IPS-18c (cell line): ENCODE data around the gene KCNJ11.

ENCODE experiments used
- H3K4me3 ChIP-seq: 2 replicates; pipeline ENCODE4 v1.7.0; 2013; ENCODE audit warnings: low read depth, mild to moderate bottlenecking, low read length, moderate library complexity; ENCODE audit not compliant: insufficient read depth
- H3K9me3 ChIP-seq: one replicate; pipeline ENCODE4 v1.6.1; 2013; ENCODE audit warnings: mild to moderate bottlenecking, low read length, moderate library complexity; ENCODE audit not compliant: control insufficient read depth, insufficient read depth

The KCNJ11 gene

GRCh38 chr11:17350455-17351171 is 37.8 kb downstream of the KCNJ11 start:
- no peak overlapping the region for H3K4me3 ChIP-seq
- H3K9me3 ChIP-seq = no peaks in the 10 kb centered on the region

GRCh38 chr11:17347676-17348075 is 40.8 kb downstream of the KCNJ11 start:
- H3K4me3 ChIP-seq = no peak overlapping the region
- no peaks in the 10 kb centered on the region for H3K9me3 ChIP-seq

DNA sequence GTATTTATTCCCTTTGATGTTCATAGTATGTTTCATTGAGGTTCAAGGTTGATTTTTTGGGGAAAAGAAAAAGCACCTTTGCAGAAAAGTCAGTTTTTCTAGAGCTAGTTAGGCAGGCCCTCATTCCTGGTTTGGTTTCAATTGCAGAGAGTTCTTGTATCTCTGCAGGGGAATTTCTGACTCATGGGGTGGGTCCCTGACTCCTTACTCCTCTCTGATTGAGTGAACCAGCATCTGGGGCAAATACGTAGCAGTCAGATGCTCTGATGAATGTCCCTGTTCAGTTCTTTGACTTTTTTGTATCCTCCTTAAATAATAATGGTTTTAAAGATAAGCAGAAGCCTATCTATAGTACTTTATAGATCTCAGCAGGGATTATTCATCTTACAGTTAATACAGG is 44.6 kb downstream of the KCNJ11 start:
- Histone ChIP-seq H3K9me3 (no peaks in the 10 kb centered on the region), H3K4me3 (no peak overlapping the region)

DNA sequence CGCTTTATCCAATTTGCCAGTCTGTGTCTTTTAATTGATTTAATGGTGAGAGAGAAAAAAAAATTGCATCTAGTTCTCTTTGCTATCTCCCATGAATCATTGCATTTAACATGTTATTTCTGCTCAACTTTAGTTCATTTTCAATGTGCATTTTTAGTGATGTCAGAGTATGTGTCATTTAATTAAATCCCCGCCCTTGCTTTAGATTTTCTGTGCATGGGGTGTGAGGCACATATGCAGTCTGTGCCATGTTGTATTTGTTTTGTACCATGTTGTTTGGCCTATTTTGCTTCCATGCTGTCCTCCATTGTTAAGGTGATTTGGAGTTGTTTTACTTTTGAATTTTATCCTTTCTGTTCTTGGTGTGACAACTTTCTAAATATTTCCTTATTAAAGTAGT is 45.2 kb downstream of the KCNJ11 start:
- no peaks in the 10 kb centered on the region for H3K9me3 ChIP-seq
- no peak overlapping the region for H3K4me3 ChIP-seq
